ENCODE data around the gene RET.
A peak's percentile ranks its signal among the peaks of the same experiment; 100 is the strongest.
"Not testable (repeated sequence)": the region's sequence is repeated elsewhere in the genome, so short reads cannot be mapped to it uniquely, and the experiment has no call there.

The RET gene

DNA sequence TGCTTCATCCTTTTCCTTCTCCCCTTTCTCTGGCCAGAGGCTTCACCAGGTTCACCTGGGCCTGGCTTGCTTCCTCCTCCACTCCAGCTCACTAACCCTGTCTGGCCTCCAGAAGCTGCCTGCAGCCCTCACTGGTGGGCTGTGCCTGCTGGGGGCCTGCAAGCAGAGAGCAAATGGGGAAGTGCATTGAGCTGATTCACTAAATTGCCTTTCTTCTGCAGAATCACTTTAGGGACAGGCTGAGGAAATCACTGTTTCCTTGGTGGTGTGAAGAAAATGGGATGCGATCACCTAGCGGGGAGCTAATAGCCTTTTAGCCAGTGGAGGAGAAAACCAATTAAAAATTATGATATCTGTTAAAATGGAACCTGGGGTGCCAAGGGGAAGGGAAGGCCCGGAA is 3.0 kb downstream of the RET start:
- no peak for DNase-seq

DNA sequence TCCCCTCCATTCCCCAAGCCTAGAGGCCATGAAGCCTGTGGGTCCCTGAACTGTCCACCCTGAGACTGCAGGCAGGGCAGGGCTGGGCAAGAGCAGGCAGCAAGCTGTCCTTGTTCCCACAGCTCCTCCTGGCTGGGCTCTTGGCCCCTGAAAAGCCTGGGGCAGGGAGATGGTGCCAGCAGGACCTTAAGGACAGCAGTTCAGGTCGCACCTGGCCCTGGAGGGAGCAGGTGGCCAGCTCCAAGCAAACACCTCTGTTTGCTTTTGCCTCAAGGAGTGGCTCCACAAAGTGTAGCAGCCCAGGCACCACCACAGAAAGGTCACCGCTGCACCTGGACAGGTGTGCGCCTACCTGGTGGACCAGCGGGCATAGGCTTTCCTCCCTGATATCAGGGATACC is 5.2 kb downstream of the RET start:
- DNase-seq, result no peak

DNA sequence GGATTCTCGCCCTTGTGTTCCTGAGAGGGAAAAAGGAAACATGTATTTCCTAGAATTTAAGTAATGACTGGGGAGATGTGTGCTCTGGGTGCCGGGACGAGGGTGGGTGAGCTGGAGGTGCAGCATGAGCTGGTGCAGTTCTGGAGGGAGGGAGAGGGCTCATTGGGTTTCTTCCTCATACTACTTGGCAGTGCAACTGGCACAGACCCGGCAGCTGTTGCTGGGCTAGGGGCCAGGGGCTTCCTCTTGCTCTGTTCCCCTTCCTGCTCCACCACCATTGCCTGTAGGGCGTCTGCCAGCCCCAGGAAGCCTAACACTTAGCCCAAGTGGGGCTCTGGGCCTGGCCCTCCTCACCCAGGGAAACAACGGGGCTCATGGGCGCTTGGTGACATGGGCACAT is 5.9 kb downstream of the RET start:
- DNase-seq, result no peak

DNA sequence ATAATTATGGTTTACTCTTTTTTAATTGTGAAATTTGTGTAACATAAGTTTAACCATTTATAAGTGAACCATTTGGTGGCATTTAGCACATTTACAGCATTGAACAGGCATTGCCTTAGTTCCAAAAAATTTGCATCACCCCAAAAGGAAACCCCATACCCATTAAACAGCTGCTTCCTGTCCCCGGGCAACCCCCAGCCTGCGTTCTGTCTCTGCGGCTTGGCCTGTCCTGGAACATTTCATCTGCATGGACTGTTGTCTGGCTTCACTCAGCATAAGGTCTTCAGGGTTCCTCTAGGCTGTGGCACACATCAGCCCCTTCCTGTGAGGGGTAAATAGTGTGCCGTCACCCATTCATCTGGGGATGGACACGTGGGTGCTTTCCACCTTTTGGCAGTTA is 6.9 kb downstream of the RET start:
- DNase-seq, result no peak

- no peak for DNase-seq
Measured at GRCh38 chr10:43084812-43085211, 7.9 kb downstream of the RET start.

DNA sequence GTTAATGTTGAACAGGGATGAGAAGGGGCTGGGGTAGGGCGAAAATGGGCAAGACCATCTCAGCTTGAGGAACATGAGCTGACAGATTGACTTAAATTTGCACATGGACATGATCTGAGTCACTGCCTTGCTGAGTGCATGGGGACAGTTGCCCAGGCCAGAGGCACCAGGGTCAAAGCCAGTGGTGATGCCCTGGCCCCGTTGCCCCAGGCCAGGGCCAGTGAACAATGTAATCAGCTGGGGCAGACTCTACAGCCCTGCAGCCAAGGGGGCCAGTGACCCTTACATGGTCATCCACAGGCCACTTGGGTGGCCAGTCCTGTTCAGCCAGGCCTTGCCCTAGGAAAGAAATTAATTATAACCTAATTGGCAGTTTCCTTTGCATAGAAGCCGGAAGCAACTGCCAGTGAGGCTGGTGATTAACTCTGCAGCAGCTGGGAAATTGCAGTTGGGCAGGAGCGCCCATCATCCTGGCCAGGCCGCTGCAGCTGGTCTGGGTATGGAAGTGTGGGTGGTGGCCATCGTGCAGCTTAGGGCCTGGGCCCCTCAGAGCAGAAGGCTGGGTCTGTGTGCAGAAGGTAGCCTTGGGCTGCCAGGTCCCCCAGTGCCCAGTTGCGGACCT is 9.6 kb downstream of the RET start:
- DNase-seq, result no peak

DNA sequence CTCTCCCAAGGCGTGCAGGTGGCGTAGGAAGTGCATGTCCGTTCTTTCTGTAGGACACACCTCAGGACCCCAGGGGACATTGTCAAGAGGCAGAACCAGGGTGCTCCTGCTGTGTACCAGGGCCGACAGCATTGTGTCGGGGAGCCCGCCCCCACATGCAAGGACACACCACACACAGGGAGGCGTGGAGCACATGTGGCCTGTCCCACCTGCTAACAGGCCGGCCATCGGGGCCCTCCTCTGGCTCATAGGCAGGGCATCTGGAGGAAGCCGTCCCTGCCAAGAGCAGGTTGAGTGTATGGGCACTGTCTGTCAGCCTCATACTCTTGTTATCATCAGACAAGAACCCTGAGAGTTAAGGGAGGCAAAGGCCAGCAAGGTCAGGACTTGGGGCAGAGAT is 12.7 kb downstream of the RET start:
- no peak for DNase-seq

DNA sequence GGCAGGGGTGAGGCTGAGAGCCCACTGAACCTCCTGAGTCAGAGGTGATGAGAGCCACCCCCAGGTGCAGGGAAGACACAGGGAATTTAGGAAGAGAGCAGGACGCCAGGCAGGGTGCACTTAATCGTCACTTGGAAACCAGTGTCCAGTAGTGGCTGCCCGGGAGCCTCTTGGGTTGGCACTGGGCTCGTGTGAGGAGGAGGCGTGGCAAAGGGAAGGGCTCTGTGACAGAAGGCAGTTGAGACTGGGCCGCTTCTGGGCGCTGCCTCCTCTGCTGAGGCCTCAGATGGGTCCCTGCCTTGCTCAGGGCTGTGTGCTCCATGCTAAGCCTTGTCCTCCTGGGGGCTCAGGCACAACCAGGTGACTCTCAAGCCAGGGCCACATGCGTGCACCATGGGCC is 13.3 kb downstream of the RET start:
- DNase-seq, result no peak

DNA sequence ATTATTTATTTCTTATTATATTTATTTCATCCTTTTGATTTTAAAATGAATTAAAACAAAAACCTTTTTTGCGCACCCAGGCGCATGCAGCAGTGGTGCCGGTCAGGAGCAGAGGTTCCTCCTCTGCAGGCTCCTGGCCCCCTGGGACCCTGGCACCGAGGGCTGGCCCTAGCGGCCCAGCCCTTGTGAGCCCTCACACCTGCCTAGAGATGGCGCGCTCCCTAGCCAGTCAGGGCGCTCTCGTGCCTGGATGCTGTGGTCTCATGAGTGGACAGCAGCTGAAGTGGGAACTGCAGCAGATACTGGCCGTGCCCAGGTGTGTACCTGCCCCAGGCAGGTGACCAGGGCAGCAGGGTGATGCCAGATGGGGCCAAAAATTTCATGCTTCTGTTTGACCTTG is 13.8 kb downstream of the RET start:
- no peak for DNase-seq

- DNase-seq, result no peak
Measured at GRCh38 chr10:43091846-43092245, 15.0 kb downstream of the RET start.

GRCh38 chr10:43093423-43094076 is 16.7 kb downstream of the RET start:
- no peak for DNase-seq

DNA sequence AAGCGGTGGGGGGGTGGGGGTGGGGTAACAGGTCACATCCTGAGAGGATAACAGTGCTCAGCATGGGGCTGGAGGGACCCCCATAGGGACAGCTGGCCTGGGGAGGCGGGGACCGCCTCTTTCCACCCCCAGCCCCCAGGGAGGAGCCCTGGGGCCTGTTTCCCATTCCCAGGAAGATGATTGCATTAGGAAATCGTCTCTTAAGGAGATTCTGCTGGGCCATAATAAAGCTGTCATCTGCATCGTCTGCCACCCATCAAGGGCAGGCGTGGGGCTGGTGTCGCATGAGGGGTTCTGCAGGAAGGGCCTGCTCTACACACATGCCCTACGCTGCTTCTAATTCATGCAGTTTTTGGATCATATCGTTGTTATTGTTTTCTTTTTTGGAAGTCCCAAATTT is 17.2 kb downstream of the RET start:
- no peak for DNase-seq

DNA sequence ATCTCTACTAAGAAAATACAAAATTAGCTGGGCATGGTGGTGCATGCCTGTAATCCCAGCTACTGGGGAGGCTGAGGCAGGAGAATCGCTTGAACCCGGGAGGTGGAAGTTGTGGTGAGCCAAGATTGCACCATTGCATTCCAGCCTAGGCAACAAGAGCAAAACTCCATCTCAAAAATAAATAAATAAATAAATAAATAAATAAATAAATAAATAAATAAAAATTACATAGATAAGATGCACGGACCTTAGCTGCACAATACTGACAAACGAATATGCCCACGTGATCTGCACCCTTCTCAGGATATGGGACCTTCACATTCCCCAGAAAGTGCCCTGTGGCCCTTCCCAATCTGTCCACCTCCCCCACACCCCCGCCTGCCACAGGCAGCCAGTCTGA is 22.5 kb downstream of the RET start:
- not testable (repeated sequence) for DNase-seq

DNA sequence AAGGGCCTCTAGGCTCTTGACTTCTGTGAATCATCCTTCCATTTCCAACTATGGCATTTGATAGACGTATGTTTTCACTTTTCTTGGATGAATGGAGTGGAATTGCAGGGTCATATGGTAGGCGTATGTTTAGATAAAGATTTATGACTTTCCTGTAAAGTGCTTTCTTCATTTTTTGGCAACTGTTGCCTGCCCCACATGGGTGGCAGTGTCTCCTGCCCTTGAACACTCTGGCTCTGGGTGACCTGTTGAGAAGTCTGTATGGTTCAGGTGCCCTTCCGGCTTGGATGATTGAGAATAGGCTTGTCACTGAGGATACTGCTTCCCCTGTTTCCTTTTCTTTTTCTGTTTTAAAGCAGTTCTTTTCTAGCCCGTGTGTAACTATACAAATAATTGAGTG is 23.1 kb downstream of the RET start:
- no peak for DNase-seq

GRCh38 chr10:43100366-43100765 is 23.5 kb downstream of the RET start:
- no peak for DNase-seq

DNA sequence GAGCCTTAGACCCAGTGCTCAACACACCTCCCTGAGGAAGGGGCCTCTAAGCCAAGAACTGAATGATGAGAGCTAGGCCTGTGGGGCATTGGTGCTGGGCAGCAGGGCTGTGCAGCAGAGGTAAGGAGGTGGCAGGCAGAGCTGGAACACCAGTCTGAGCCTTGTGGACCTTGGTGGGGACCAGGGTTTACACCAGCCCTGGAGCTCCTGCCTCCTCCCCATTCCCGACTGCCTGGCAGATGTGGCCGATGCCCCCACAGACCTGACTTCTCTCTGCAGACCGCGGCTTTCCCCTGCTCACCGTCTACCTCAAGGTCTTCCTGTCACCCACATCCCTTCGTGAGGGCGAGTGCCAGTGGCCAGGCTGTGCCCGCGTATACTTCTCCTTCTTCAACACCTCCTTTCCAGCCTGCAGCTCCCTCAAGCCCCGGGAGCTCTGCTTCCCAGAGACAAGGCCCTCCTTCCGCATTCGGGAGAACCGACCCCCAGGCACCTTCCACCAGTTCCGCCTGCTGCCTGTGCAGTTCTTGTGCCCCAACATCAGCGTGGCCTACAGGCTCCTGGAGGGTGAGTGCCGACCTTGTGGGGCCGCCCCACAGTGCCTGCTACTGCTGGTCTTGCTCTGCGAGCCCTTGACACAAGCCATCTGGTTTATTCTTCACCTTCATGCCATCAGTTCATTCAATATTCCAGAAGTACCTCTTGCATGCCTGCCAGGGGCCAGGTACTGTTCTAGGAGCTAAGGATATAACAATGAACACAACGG is 25.4 kb downstream of the RET start:
- DNase-seq, result no peak

DNA sequence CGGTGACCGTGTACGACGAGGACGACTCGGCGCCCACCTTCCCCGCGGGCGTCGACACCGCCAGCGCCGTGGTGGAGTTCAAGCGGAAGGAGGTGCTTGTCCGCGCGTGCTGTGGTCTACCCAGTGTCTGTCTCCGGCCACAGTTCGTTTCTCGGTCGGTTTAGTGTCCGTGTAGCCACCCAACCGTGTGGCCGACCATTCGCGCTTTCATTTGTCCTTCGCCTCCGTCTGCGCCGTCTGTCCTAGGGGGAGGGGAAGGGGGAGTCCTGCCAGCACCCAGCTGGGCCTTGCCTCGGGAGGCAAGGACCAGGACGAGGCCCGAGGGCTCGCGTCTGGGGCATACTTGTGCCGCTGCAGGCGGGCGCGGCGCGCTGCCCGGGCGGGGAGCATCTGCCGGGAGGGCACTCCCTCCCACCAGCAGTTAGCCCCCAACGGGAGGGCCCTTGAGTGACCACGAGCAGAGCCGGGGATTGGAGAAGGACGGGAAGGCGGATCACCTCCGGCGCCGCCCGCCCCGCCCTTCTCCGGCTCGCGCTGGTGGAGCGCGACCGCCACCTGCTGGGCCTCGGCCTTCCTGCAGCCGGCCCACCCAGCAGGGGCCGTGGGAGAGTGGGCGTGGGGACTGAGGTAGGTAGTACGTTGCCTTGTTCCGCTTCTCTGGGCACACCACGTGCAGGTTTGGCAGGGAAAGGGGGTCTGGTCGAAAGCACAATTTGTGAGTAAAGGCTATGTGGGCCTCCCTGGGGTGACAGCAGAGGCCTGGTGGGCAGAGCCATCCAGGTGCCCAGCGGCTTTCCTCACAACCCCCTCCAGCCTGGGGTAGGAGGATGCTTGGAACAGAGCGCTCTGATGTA is 28.5 kb downstream of the RET start:
- peak; percentile 82 for DNase-seq

DNA sequence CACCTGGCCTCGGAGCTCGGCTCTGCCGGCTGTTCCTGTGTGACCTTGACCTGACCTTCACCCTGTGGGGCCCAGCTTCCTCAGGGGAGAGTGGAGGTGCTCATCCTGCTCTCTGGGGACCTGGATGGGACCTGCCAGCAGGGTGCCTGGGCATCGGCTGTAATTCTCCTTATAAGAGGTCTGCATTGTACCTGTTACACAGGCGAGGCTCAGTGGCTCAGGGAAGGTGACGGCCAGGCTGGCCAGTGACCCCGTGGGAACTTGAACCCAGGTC is 29.0 kb downstream of the RET start:
- DNase-seq, result no peak

- DNase-seq, result no peak
Measured at GRCh38 chr10:43106256-43107091, 29.6 kb downstream of the RET start.

- DNase-seq, result no peak
Measured at GRCh38 chr10:43108951-43109350, 32.1 kb downstream of the RET start.

DNA sequence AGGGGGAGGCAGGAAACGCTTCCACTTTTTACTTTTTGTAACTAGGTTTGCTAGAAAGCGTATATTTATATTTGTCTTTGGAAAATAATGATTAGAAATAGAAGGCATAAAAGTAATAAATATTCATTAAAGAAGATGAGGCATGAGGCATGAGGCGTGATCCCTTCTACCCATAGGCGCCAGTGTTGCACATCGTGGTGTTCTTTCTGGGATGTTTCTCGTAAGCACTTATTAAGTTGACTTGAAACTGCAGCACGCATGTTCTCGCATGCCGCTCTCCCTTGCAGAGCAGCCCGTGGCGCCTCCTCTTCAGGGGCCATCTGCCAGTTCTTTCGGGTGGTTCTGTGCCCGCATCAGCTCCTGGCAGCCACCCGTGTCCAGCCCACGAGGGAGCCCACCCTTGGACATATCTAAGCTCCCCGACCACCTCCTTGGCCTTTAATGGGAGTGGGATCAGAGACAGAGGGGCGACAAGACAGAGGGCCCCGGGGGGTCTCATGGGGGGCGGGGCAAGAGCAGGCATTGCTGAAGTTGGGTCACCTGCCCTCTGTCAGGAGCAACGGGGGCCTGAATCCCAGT is 32.9 kb downstream of the RET start:
- no peak for DNase-seq

DNA sequence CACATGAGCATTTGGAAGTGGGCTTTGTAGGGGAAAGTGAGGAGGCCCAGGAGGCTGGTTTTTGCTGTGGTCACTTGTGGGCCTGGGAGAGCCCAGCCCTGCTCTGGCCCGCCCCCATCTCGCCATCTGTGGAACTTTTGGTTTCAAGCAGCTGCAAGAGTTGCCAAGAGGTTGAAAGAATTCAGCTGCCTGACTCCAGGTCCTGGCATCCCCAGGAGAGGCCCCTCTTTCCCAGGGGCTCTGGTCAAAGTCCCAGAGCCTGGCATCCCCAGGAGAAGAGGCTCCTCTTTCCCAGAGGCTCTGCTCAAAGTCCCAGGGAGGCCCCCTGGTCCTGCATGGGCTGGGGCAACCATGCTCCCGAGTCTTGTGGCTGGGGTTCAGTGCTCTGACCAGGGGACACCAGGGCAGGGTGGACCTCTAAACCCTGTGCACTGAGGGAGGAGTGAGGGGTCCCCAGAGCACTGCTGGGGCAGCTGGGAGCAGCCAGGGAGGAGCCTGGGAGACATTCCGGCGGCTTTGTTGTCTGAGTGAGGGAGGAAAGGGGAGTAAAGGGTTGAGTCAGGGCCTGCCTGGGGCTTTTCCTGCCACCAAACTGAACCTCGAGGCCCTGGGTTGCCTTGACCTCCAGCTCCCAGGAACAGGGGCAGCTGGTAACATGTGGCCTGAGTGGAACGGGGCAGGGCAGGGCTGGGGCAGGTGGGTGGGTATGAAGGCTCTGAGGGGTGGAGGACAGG is 33.6 kb downstream of the RET start:
- DNase-seq, result no peak

Data from activated CD4-positive, alpha-beta T cell treated with anti-CD3 and anti-CD28 coated beads, Interleukin-10, Interleukin-2, amounts not matched to agents 100 ng/mL and 50 ng/mL, durations not matched to agents 16 hours and 8 hours (primary cell).